ENCODE measurements around the gene TMEM115.

TMEM115 gene

GRCh38 chr3:50375258-50375931 is 16.1 kb upstream of the TMEM115 start:
- no peak for DNase-seq

GRCh38 chr3:50374363-50375257 is 15.3 kb upstream of the TMEM115 start:
- DNase-seq: no peak

- DNase-seq: no peak
These were observed 14.1 kb upstream of the TMEM115 start for GRCh38 chr3:50373146-50374051.

- DNase-seq: no peak
These were observed 13.0 kb upstream of the TMEM115 start for GRCh38 chr3:50372349-50372748.

GRCh38 chr3:50371133-50371685 is 11.9 kb upstream of the TMEM115 start:
- no peak for DNase-seq

- no peak for DNase-seq
These were observed 11.3 kb upstream of the TMEM115 start for GRCh38 chr3:50370594-50370993.

GRCh38 chr3:50369012-50369670 is 9.8 kb upstream of the TMEM115 start:
- DNase-seq: no peak

GRCh38 chr3:50365842-50366220 is 6.5 kb upstream of the TMEM115 start:
- DNase-seq: no peak

GRCh38 chr3:50365080-50365841 is 5.9 kb upstream of the TMEM115 start:
- DNase-seq: peak in 1 of 2 donors; percentile 63

- DNase-seq: no peak
These were observed 5.3 kb upstream of the TMEM115 start for GRCh38 chr3:50364573-50365079.

- no peak for DNase-seq
These were observed 414 bp upstream of the TMEM115 start for GRCh38 chr3:50359760-50360110.

- no peak for DNase-seq
These were observed 888 bp downstream of the TMEM115 start for GRCh38 chr3:50358355-50358910.

- no peak for DNase-seq
These were observed 1.8 kb downstream of the TMEM115 start for GRCh38 chr3:50357481-50357880.

GRCh38 chr3:50356553-50356952 is 2.8 kb downstream of the TMEM115 start:
- DNase-seq: no peak

GRCh38 chr3:50355829-50356552 is 3.3 kb downstream of the TMEM115 start:
- no peak for DNase-seq

GRCh38 chr3:50354850-50355249 is 4.5 kb downstream of the TMEM115 start:
- no peak for DNase-seq

GRCh38 chr3:50354186-50354764 is 5.0 kb downstream of the TMEM115 start:
- DNase-seq: no peak

- DNase-seq: no peak
These were observed 5.9 kb downstream of the TMEM115 start for GRCh38 chr3:50353245-50354004.

- DNase-seq: no peak
These were observed 6.5 kb downstream of the TMEM115 start for GRCh38 chr3:50352781-50353180.
